ENCODE data around the gene HNRNPA2B1. TPM values are rescaled to one million over a fixed set of nuclear protein-coding genes. Genes with fewer than 3 reads are reported as not detected.
"Not testable (repeated sequence)": the region's sequence is repeated elsewhere in the genome, so short reads cannot be mapped to it uniquely, and the experiment has no call there.

HNRNPA2B1 gene
- total RNA-seq, 2 donors from 2014 or later = 824 to 1,096 TPM

DNA sequence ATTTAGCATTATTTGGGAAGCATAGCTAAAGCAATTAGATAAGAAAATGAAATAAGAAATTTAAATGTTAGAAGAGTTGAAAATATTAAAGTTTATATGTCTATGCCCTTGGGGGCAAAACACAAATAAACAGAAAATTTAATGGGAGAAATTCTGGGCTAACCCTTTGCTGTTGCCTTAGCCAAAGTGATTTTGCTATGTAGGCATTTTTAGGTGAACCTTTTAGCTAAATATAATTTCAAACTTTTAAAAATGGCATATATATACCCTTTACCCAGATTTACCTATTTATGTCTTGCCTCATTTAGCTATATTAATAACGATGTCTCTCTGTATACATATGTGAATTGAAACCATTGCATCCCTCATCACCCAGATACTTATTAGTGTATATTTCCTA is 28.5 kb downstream of the HNRNPA2B1 start:
- H3K27me3 Mint-ChIP-seq = no peaks in the 10 kb centered on the region
- H3K27ac Mint-ChIP-seq = no peak overlapping the region
- no peak for DNase-seq (ENCODE audit: low spot score)
- H3K36me3 Mint-ChIP-seq = peaks cover 22% of the 10 kb centered on the region
- no peak for ATAC-seq
- H3K9me3 Mint-ChIP-seq = no peaks in the 10 kb centered on the region
- H3K4me1 Mint-ChIP-seq (ENCODE audit: low read depth in 2 of 2) = peaks cover 17 to 18% of the 10 kb centered on the region in 2 donors
- no peak overlapping the region for H3K4me3 Mint-ChIP-seq

DNA sequence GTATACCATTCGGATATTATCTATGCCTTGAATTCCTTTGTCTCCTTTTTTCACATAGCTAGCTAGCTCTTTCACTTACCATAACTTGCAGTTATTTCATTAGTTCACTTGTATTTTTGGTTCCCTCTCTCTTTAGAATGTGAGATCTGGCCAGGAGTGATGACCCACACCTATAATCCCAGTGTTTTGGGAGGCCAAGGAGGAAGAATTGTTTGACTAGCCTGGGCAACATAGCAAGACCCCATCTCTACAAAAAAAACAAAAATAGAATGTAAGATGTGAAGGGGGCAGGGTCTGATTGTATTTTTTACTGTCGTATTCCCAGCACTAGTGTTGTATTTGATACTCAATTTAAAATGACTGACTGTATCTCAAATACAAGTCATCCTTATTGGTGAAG is 28.9 kb downstream of the HNRNPA2B1 start:
- no peak overlapping the region for H3K27ac Mint-ChIP-seq
- peaks cover 21 to 23% of the 10 kb centered on the region in 2 donors for H3K4me1 Mint-ChIP-seq (ENCODE audit: low read depth in 2 of 2)

DNA sequence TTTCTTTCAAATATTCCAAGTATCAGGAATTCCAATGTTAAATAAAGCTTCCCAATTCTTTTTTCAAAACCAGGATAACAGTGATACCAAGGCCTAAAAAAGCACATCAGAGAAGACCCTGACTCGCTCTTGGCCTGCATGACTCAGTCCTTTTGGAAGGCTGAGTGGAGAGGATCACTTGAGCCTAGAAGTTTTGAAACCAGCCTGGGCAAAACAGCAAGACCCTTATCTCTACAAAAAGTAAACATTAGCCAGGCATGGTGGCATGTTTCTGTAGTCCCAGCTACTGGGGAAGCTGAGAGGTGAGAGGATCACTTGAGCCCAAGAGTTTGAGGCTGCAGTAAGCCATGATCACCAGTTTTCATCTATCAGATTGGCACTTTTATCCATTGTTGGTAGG is 29.9 kb downstream of the HNRNPA2B1 start:
- H3K27me3 Mint-ChIP-seq = no peaks in the 10 kb centered on the region
- peaks cover 25 to 26% of the 10 kb centered on the region in 2 donors for H3K4me1 Mint-ChIP-seq (ENCODE audit: low read depth in 2 of 2)
- H3K27ac Mint-ChIP-seq = no peak overlapping the region
- H3K36me3 Mint-ChIP-seq = peaks cover 22% of the 10 kb centered on the region
- no peak overlapping the region for H3K4me3 Mint-ChIP-seq
- DNase-seq (ENCODE audit: low spot score) = no peak
- H3K9me3 Mint-ChIP-seq = no peaks in the 10 kb centered on the region
- ATAC-seq = no peak

More for the DNA sequence above, 28.9 kb downstream of the HNRNPA2B1 start:
- no peak overlapping the region for H3K4me3 Mint-ChIP-seq
- DNase-seq (ENCODE audit: low spot score) = no peak
- no peaks in the 10 kb centered on the region for H3K27me3 Mint-ChIP-seq
- H3K9me3 Mint-ChIP-seq = no peaks in the 10 kb centered on the region
- H3K36me3 Mint-ChIP-seq = peaks cover 22% of the 10 kb centered on the region
- no peak for ATAC-seq

DNA sequence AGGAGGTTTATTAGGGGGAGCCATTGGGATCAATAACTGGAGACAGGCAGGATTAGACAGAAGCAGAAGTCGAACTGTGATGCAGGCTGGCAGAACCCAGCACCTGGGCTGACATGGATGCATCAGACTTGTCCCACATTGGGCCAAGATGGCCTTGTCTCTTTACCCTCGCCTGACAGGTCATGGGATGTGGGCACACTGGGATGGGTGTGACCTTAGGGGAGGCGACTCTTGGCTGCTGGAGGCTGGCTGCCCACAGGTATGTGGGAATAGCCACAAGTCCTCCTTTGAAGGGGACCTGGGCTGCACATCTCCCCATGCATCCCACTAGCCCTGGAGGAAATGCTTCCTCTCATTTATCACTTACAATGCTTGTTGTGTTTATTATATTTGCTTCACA is 31.3 kb downstream of the HNRNPA2B1 start:
- no peak overlapping the region for H3K4me3 Mint-ChIP-seq
- no peak overlapping the region for H3K27ac Mint-ChIP-seq
- H3K36me3 Mint-ChIP-seq = peaks cover 24% of the 10 kb centered on the region
- ATAC-seq (no peak), DNase-seq (ENCODE audit: low spot score) (no peak)
- H3K27me3 Mint-ChIP-seq = no peaks in the 10 kb centered on the region
- no peaks in the 10 kb centered on the region for H3K9me3 Mint-ChIP-seq
- H3K4me1 Mint-ChIP-seq (ENCODE audit: low read depth in 2 of 2) = peaks cover 24 to 27% of the 10 kb centered on the region in 2 donors

DNA sequence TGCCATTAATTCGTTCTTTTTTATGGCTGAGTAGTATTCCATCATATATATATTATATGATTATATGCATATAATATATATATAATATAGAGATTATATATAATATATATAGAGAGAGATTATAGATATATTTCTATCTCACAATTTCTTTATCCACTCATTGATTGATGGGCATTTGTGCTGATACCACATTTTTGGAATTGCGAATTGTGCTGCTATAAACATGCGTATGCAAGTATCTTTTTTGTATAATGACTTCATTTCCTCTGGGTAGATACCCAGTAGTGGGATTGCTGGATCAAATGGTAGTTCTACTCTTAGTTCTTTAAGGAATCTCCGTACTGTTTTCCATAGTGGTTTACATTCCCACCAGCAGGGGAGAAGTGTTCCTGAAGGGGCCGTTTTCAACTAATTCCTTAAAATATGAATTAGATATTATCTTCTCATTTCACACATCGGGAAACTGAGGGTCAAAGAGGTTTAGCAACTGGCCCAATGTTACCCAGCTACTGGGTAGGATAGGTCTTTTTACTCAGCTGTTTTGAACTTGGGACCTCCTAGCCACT is 32.0 kb downstream of the HNRNPA2B1 start:
- Mint-ChIP-seq H3K27ac (peak overlapping the region; percentile 86 to 92), H3K4me3 (no peak overlapping the region)

DNA sequence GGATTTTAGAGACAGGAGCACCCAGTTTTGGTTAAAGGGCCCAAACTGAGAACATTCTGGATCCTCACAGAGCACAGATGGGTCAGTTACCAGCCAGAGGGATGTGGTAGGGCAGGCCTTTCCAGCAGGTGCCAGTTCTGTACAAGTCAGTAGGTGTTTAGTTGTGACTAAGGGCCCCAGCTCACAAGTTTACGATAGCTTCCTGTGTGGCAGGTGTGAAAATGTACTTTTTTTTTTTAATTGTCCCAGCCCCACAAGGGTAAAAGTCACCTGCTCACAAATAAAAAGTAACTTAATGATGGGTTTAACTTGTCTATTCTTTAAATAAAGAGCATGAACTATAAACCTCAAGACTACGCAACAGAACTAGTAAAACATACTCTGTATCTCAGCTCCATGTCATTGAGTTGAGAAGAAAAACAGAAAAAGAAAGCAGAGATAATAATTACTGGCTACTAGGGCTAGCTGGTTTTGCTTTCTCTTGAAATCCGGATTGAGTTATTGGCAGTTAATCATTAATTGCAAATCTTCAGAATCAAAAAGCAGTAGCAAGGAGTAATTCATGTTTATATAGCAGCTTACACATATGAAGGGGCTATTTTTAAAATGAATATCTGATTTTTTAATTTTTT is 33.1 kb downstream of the HNRNPA2B1 start:
- Mint-ChIP-seq H3K27me3 (no peaks in the 10 kb centered on the region), H3K9me3 (no peaks in the 10 kb centered on the region), H3K4me3 (peak overlapping the region; percentile 73), H3K27ac (peak overlapping the region; percentile 86 to 92), H3K4me1 (ENCODE audit: low read depth in 2 of 2) (peaks cover 15 to 25% of the 10 kb centered on the region in 2 donors), H3K36me3 (peaks cover 11% of the 10 kb centered on the region)
- DNase-seq (ENCODE audit: low spot score) = peak; percentile 73
- ATAC-seq = peak; percentile 89 to 96

More for the DNA sequence above, 32.0 kb downstream of the HNRNPA2B1 start:
- Mint-ChIP-seq H3K36me3 (peaks cover 18% of the 10 kb centered on the region), H3K27me3 (no peaks in the 10 kb centered on the region), H3K9me3 (no peaks in the 10 kb centered on the region), H3K4me1 (ENCODE audit: low read depth in 2 of 2) (peaks cover 16 to 28% of the 10 kb centered on the region in 2 donors)
- DNase-seq (ENCODE audit: low spot score) (no peak), ATAC-seq (no peak)

DNA sequence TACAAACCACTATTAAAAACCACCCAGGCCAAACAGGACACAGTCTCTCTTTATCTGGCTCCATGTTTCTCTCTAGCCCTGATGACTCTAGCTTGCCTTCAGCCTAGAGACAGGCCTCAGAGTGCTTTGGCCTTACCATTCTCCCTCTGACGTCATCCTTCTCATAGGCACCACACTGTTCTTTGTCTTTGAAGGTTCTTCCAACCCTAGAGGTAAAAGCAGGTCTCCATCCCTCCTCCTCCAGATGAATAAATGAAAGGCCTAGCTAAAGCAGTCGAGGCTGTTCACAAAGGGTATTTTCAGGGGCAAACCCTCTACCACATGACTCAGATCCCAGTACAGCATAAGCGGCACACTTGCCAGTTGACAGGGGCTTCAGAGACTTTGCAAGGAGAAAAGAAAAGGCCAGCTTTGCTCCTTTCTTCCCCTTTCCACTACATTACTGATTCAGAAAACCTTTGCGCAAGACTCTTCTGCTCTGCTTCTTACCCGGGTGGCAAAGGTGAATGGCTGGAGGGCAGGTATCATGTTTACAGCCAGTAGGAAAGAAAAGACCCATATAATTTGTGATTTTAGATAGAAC is 33.8 kb downstream of the HNRNPA2B1 start:
- peaks cover 8% of the 10 kb centered on the region for H3K36me3 Mint-ChIP-seq
- no peaks in the 10 kb centered on the region for H3K27me3 Mint-ChIP-seq
- no peaks in the 10 kb centered on the region for H3K9me3 Mint-ChIP-seq
- peak; percentile 66 for DNase-seq (ENCODE audit: low spot score)
- peak overlapping the region; percentile 73 for H3K4me3 Mint-ChIP-seq
- H3K27ac Mint-ChIP-seq = peak overlapping the region; percentile 86 to 92
- ATAC-seq = peak; percentile 82 to 84
- H3K4me1 Mint-ChIP-seq (ENCODE audit: low read depth in 2 of 2) = peaks cover 15 to 25% of the 10 kb centered on the region in 2 donors

DNA sequence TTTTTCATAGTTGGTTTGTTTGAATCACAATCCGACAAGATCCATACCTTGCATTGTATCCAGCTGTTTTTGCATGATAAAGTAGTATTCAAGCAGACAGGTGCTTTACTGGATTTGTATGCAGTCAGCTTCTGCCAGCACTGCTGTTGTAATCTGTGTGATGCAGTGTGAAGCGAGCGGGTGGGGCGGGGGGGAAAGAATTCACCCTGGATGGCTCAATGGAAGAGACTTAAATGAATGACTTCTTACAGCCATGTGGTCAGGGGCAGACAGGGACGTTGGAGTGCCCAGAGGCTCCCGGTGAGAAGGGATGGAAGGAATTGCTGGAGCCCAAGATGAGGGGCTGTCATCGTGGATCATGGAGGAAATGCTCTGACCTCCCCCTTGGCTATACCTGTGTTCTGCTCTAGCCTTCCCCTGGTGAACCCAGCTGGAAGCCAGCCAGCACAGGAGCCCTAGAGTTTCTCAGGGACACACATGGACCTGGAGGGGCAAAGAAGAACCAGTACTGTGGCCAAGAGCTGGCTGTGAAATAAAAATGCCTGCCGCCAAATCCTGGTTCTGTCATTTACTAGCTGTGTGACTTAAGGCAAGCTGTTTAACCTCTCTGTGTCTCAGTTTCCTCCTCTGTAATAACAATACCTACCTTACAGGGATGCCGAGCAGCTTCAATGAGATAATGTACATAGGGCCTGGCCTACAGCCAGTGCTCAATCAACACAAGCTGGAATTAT is 34.4 kb downstream of the HNRNPA2B1 start:
- H3K4me3 Mint-ChIP-seq = peak overlapping the region; percentile 73
- H3K27me3 Mint-ChIP-seq = no peaks in the 10 kb centered on the region
- H3K9me3 Mint-ChIP-seq = no peaks in the 10 kb centered on the region
- DNase-seq (ENCODE audit: low spot score) (no peak), ATAC-seq (peak in 1 of 2 donors; percentile 3)
- H3K4me1 Mint-ChIP-seq (ENCODE audit: low read depth in 2 of 2) = peaks cover 15 to 25% of the 10 kb centered on the region in 2 donors
- peaks cover 8% of the 10 kb centered on the region for H3K36me3 Mint-ChIP-seq
- H3K27ac Mint-ChIP-seq = peak overlapping the region; percentile 86 to 92

DNA sequence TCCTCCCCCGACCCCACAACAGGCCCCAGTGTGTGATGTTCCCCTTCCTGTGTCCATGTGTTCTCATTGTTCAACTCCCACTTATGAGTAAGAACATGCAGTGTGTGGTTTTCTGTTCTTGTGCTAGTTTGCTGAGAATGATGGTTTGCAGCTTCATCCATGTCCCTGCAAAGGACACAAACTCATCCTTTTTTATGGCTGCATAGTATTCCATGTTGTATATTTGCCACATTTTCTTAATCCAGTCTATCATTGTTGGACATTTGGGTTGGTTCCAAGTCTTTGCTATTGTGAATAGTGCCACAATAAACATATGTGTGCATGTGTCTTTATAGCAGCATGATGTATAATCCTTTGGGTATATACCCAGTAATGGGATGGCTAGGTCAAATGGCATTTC is 36.7 kb downstream of the HNRNPA2B1 start:
- not testable (repeated sequence) for H3K27me3 Mint-ChIP-seq; ATAC-seq; H3K9me3 Mint-ChIP-seq; DNase-seq (ENCODE audit: low spot score)
- peak overlapping the region in 1 of 2 donors; percentile 37 for H3K27ac Mint-ChIP-seq
- peak overlapping the region; percentile 17 for H3K4me3 Mint-ChIP-seq
- H3K36me3 Mint-ChIP-seq = peaks cover 10% of the 10 kb centered on the region
- peaks cover 28 to 41% of the 10 kb centered on the region in 2 donors for H3K4me1 Mint-ChIP-seq (ENCODE audit: low read depth in 2 of 2)

DNA sequence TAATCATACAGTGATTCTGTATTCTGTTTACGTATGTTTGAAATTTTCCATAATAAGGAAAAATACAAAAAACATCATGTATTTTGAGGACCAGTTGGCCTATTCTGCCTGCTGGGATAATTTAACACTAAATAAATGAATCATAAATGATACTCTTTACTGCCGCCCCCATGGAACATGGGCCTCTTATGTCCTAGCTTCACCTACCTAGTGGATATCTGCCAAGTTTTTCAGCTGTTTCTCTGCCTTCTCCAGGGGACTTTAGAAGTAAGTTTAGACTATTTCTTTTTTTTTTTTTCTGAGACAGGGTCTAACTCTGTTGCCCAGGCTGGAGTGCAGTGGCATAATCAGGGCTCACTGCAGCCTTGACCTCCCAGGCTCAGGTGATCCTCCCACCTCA is 38.1 kb downstream of the HNRNPA2B1 start:
- peaks cover 4% of the 10 kb centered on the region for H3K9me3 Mint-ChIP-seq
- DNase-seq (ENCODE audit: low spot score) = no peak
- H3K27me3 Mint-ChIP-seq = no peaks in the 10 kb centered on the region
- peaks cover 39 to 49% of the 10 kb centered on the region in 2 donors for H3K4me1 Mint-ChIP-seq (ENCODE audit: low read depth in 2 of 2)
- peaks cover 15% of the 10 kb centered on the region for H3K36me3 Mint-ChIP-seq
- H3K27ac Mint-ChIP-seq = no peak overlapping the region
- no peak for ATAC-seq
- H3K4me3 Mint-ChIP-seq = no peak overlapping the region

DNA sequence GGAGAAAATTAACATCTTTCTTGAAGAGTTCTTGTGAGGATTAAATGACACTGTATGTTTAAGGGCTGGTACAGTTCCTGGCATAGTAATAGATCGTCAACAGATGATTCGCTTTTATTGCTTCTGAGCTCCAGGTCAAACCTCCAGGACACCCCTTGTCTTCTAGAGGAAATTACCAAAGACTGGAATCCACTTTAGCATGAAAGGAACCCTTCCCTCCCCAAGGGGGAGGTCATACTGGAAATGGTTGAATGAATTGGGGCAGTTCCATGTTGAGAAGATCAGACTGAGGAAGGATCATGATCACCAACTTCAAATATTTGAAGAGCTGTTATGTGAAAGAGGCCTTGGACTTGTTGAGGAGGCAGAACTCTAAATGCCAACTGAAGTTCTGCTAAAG is 39.6 kb downstream of the HNRNPA2B1 start:
- H3K9me3 Mint-ChIP-seq = peaks cover 4% of the 10 kb centered on the region
- no peak overlapping the region for H3K4me3 Mint-ChIP-seq
- ATAC-seq = no peak
- no peak for DNase-seq (ENCODE audit: low spot score)
- H3K36me3 Mint-ChIP-seq = peaks cover 15% of the 10 kb centered on the region
- H3K27me3 Mint-ChIP-seq = no peaks in the 10 kb centered on the region
- peaks cover 41% of the 10 kb centered on the region in 2 donors for H3K4me1 Mint-ChIP-seq (ENCODE audit: low read depth in 2 of 2)
- no peak overlapping the region for H3K27ac Mint-ChIP-seq

DNA sequence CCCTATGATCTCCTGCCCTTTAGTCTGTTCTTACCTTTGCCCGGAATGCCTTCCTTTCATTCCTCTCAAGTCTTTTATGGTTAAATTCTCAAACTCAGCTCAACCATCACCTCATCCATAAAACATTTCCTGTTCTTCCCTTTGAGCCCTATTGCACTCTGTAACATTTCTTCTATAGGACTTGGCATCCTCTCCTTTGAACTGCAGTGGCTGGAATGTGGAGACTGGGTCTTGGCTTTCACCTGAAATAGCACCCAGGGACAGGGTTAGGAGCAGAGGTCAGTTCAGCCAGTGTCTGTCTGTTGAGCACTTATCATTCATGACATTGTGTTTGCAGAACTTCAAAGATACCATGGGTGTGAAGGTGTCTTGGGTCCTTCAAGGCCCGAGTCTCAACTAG is 41.3 kb downstream of the HNRNPA2B1 start:
- Mint-ChIP-seq H3K27me3 (no peaks in the 10 kb centered on the region), H3K27ac (peak overlapping the region; percentile 97 to 98), H3K9me3 (peaks cover 4% of the 10 kb centered on the region)

DNA sequence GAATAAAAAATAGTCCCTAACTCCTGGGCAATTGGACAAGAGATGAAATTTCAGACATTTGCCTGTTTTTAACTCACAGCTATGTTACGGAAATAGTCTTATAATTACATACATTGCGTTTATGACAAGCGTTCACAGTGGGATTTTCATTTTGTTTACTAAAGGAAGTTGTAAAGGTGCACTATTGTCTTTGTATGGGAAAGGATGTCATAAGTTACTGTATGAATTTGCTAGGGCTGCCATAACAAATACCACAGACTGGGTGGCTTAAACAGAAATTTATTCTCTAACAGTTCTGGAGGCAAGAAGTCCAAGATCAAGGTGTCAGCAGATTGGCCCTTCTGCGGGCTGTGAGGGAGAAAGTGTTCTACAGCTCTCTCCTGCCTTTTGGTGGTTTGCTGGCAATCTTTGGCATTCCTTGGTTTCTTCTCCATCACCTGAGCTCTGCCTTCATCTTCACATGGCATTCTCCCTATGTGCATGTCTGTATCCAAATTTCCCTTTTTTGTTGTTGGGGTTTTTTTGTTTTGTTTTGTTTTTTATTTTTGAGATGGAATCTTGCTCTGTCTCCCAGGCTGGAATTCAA is 42.9 kb downstream of the HNRNPA2B1 start:
- H3K9me3 Mint-ChIP-seq = peaks cover 4% of the 10 kb centered on the region
- peak overlapping the region; percentile 97 to 98 for H3K27ac Mint-ChIP-seq
- H3K27me3 Mint-ChIP-seq = no peaks in the 10 kb centered on the region
- ATAC-seq (no peak), DNase-seq (ENCODE audit: low spot score) (no peak)
- H3K4me1 Mint-ChIP-seq (ENCODE audit: low read depth in 2 of 2) = peaks cover 61 to 68% of the 10 kb centered on the region in 2 donors
- peaks cover 11% of the 10 kb centered on the region for H3K36me3 Mint-ChIP-seq
- H3K4me3 Mint-ChIP-seq = peak overlapping the region; percentile 96

More for the DNA sequence above, 41.3 kb downstream of the HNRNPA2B1 start:
- Mint-ChIP-seq H3K4me3 (peak overlapping the region; percentile 96), H3K36me3 (peaks cover 11% of the 10 kb centered on the region), H3K4me1 (ENCODE audit: low read depth in 2 of 2) (peaks cover 51 to 54% of the 10 kb centered on the region in 2 donors)
- ATAC-seq (no peak), DNase-seq (ENCODE audit: low spot score) (no peak)

Data from natural killer cell treated with Interleukin-12 subunit alpha and Interleukin-12 subunit beta and Interleukin-15 and Interleukin-18, amount 100 ng/mL, for 72 hours (primary cell).